Measurements from ENCODE around the gene MCC.

MCC gene

DNA sequence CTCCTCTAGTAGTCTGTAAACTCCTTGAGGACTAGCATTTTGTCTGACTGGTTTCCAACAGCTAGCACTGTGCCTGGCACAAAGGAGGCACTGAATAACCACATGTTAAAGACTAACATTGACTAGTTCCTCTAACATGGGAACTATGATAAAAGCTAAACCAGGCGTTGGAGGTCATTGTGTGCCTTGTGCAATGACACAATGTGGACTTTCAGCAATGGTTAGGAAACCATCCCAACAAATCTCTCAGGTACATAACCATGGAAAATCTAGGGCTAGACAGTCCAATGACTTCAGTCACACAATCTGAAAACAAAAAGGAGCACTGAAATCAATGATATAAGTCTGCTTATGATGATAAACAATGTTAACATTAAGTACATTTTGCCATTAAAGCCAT, 311.0 kb downstream of the MCC start:
- no peak for DNase-seq (ENCODE audit: low read depth)

DNA sequence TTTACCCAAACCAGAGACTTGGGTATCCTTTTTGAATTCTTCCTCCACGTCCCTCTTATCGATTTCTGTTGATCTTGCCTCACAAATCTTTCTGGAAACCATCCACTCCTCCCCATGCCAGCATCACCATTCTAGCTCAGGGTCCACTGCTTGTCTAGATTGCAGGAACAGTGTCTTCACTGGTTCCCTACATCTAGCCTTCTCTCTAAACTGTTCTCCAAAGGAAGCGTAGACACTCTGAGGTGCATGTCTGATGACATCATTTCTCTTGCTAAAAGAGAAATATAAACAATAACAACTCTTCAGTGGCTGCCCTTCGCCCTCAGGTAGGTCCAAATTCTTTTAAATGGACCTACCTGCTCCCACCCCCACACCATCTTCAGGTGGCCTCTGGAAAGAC, 311.5 kb downstream of the MCC start:
- no peak for DNase-seq (ENCODE audit: low read depth)

DNA sequence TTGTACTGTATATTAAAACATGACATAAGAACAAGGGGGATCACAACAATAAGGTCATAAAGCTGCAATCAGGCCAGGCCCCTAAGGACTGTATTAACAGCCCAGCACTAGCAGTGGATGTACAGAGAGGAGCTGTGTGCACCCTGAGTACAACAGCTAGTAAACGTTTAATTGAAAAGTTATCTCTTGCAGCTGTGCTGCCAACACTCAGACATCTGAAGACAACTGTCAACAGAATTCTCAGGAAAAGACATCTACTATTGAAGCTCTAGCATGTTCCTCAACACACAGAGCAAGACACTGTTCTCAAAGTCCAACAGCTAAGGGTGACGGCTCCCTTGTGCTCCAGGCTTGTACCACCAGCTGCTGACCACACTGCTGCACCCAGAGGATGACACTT, 312.1 kb downstream of the MCC start:
- no peak for DNase-seq (ENCODE audit: low read depth)

DNA sequence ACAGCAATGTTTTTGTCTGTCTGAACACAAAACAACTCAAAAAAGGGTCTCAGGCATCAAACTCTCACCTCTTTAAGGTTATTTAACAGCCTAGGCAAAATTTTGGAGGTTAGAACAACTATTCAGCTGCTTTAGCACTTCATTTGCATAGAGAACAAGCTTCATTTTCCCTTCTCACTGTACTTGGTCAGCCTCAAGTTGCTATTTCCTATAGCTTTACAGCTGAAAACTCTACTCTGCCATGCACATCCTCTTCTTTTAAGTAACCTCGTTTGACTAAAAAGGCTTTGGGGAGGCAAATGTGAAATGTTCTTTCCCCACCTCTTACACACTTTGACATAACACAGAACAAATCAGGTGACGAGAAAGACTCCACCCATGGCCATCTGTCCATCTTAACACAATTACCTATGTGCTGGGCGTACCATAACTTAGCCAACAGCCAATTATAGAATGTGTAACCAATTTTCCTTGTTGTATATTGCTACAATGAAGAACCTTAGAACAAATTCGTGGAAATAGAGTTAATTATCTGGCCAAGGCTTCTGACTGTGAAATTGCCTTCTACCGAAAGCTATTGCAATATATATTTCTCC, 315.9 kb downstream of the MCC start:
- DNase-seq (ENCODE audit: low read depth), result no peak

DNA sequence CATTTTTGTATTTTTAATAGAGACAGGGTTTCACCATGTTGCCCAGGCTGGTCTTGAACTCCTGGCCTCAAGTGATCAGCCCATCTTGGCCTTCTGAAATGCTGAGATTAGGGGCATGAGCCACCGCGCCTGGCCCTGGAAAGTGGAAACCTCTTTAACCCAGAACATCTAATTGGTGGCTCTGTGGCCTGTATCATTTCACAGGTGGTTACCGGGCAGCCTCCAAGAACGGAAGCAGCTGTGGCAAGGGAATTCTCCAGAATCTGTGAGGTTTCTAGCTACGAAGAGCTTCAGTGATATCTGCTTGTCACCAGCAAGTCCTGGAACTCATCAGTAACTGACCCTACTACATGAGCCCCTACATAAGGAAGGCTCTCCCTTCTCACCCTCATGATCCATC, 316.7 kb downstream of the MCC start:
- DNase-seq (ENCODE audit: low read depth), result no peak

DNA sequence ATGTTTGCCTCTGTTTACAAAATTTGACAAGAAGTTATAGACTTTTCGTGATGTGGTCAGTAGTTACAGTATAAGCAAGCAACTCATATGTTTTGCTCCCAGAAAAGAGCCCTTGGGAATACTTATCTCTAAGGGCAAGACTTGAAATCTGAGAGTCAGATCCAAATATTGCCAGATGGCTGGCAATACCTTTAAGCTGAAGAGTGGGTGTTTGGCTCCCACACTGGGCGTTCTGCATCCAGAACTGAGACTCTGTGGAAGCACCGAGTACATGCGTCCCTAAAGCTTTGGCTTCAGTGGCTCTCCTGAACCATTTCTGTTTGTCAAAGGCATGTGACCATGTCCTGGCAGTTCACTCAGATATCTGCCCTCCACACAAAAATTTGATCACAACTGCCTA, 317.5 kb downstream of the MCC start:
- DNase-seq (ENCODE audit: low read depth), result no peak

DNA sequence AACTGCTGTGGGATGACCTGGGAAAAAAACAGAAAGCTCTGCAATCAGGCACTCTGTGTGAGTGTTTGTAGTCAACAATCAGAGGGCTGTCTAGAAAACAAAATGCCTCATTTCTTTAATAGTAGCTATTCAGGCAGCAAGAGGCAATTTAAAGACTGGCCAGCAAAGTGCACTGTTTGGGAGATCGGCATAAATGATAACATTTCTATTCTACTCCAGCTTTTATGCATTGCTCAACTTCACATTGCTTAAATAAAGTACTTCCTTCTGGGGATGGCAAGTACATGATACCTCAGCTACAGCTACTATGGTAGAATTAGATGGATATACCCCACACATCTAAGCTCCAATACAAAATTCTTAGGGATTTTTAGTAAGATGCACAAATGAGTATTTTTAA, 318.5 kb downstream of the MCC start:
- no peak for DNase-seq (ENCODE audit: low read depth)

DNA sequence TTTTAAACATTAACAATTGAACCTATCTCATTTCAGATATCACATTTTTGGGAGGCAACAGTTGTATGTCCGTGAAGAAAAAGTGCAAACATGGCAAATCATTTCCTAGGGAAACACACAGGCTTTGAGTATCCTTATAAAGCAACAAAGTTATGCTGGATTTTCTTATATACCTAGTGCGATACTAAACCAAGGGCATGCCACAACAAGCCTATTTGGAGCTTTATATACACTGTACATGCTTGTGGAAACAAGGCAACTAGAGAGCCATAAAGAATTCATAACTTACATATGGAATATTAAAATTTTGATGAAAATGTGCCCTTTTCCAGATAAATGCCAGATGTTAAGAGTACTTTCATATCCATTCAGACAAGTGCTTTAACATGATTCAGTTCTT, 320.3 kb downstream of the MCC start:
- no peak for DNase-seq (ENCODE audit: low read depth)

DNA sequence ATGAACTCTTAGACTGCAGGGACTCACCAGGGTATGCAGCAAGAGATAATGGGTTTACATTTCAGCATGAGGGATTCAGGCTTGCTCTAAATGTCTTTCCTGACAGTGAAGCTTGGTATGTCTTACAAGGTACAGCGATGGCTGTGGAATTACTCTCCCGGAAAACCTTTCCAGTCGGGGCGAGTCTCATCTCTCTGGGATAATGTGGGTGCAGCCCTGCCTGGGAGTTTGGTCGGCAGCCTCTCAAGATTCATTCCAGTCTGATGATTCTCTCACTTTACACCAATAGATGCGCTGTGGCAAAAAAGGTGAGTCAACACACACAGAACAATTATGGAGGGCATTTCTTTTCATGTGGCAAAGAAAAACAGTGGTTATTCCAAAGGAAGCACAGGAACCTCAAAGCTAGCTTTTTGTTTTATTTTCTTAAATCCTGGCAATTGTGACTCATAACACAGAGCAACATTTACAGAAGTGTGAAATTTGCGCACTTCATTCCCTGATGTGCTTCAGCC, 321.3 kb downstream of the MCC start:
- DNase-seq (ENCODE audit: low read depth), result no peak

DNA sequence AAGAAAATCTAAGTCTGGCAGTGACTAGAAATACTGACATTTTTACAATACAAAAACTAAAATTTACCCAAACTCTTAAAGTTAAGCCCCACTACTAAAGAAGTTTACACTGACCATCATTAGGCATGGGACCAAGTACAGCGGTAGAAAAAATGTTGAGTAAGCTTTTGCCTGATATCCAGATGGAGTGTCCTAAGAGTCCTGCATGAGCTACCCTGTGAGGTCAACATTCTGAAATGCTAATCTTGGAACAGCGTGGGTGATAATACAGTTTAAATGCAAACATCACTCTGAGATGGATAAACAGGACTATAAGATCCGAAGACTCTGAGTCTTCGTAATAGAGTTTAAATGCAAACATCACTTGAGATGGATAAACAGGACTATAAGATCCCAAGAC, 322.0 kb downstream of the MCC start:
- DNase-seq (ENCODE audit: low read depth), result no peak

DNA sequence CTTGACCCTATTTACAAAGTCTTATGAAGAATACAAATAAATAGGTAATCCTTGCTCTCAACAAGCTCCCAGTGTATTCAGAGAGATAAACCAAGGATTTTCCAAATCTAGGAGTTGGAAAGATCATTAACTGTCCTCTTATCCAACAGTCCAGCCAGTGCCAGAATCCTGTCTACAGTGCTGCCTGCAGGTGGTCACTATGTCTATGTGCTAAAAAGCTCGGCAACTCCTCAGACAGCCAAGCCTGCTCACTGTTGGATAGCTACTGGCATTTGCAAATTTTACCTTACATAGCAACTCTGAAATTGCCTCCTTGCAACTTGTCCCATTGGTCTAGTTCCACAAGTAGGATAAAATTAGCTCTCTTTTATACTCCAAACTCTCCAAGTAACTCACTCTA, 324.2 kb downstream of the MCC start:
- no peak for DNase-seq (ENCODE audit: low read depth)

DNA sequence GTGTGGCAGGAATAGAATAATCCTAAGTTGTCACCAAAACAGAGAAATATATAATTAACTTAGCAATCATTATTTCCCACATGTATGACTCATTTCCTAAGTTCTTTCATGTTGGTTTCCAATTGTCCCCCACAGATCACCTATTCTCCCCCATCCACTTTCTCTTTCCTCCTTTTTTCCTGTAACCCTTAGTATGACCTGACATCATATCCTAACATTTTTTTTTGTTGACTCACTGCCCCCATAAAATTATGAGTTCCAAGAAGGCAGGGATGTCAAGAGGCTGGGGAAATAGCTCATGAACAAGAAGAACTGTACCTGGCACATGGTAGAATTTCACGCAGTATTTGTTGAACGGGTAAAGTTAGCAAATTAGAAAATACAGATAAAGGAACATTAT, 324.9 kb downstream of the MCC start:
- no peak for DNase-seq (ENCODE audit: low read depth)

DNA sequence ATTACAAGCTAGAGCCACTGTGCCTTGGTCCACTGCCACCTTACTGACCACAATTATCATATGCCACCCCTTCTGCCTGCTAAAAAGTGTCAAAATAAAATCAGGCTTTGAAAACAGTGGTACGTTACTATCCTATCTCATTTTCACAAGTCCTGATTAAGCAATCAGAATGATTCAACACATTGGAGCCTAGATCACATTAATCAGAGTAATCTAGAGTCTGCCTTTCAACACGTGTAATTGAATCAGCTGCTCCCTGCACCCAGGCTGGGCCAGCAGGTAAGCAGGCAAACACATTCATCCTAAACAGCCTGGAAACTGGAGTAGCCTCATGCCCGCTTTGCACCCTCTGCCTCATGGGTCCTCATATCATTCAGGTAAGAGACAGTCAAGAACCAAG, 325.5 kb downstream of the MCC start:
- no peak for DNase-seq (ENCODE audit: low read depth)

DNA sequence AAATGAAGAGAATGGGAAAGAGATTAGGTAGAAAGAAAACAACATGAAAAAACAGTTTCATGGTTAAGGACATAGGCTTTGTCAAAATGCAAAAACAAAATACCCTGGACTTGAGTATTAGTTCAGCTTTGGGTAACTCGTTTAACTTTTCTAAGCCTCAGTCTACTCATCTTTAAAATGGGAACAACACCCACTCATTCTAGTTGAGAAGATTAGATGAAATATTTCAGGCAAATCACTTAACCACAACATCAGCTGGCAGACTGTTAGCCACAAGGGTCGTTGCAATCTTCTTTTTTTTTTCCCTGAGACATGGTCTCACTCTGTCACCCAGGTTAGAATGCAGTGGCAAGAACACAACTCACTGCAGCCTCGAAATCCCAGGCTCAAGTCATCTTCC, 326.0 kb downstream of the MCC start:
- no peak for DNase-seq (ENCODE audit: low read depth)

DNA sequence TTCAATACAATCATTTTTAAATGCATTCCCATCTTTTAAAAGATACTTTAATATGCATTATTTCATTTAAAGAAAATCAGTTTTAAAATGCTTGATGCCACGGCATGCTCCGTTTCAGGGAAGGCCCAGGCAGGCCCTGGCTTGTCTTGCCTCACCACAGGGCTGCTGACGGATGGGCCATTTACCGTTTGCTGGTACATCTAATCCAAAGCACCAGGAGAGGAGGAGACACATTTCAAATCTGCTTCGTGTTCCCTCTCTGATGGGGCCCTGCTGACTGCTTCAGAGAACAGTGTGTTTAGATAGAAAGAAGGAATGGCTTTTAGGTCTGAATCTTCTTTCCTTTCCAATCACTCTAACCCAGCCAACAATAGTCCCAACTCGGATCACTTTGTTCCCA, 326.4 kb downstream of the MCC start:
- DNase-seq (ENCODE audit: low read depth), result no peak

DNA sequence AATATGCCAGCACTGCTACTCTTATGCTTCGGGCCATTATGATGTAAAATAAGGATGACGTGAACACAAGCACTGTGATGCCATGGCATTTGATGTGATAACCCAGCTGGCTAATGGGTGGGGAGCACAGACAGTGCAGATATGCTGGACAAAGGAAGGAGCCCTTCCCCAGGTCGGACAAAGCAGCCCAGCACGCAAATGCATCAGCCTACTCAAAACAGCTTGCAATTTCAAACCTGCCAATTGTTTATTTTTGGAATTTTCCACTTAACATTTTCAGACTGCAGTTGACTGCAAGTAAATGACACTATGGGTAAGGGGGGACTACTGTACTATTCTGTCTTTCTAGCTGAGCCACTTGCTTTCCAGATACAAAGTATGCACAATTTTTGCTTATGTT, 330.4 kb downstream of the MCC start:
- DNase-seq (ENCODE audit: low read depth), result no peak

DNA sequence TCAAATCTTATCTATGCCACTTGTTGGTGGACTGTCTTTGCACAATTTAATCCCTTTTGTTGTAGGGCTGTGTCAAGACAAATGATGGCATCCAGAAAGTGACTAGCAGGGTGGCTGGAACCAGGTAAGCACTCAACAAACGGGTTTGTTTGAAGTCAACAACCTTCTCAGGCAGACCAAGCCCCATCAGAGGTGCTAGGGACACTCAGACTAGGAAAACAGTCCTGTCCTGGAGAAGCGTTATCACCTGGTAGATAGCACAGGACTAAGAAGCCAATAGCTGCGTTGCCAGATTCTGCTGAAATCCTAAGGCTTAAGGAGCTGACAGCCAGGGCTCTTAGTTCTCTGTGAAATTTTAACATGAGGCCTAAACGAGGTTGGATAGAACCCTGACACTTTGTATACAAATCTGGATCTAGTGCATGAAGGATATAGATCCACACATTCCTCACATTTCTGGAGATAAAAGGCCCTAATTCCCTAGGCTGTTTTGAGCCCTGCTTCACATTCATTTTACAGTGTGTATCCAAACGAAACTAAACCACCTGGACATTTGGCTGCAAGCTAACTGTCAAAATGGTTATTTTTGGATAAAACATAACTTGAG, 331.9 kb downstream of the MCC start:
- no peak for DNase-seq (ENCODE audit: low read depth)

DNA sequence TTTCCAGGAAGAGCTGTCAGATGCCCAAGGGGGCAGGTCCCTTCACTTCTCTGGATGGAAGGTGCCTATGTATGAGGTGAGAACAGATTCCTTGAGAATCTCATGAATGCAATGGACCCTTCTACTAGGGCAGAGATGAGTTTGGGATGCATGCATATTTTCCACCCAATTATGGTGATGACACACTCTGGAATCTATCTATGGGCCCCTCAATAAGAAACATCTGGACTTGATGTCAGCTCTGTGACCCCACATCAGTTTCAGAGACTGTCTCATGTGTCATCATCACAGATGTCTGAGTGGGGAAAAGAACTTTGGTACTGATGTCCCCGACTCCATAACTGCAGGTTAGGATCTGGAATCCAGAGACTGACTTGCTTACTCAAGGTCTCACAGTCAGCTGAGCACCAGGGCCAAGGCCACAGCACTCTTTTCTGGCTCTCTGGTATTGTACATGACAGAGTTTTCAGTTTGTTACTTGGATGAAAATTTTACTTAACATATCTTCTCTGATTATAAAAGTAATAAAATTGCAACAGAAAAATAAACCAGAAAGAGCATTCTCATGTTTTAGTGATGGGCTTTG, 334.6 kb downstream of the MCC start:
- DNase-seq (ENCODE audit: low read depth), result no peak

DNA sequence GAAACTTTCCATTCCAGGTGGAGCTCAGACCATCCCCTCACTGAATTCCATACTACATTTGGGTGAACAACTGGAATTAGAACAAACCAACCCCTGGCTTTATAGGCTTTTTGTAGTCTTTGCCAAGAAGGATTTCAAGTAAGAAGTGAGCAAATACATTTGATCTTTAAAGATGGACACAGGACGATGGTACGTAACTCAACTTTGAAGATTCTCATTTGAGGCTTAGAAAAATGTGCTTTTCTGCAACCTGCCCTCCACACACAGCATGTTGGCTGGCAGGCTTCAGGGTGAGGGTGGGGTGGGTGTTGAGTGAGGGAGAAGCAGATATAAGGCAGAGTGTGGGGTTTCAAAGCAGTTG, 335.9 kb downstream of the MCC start:
- DNase-seq (ENCODE audit: low read depth), result no peak

DNA sequence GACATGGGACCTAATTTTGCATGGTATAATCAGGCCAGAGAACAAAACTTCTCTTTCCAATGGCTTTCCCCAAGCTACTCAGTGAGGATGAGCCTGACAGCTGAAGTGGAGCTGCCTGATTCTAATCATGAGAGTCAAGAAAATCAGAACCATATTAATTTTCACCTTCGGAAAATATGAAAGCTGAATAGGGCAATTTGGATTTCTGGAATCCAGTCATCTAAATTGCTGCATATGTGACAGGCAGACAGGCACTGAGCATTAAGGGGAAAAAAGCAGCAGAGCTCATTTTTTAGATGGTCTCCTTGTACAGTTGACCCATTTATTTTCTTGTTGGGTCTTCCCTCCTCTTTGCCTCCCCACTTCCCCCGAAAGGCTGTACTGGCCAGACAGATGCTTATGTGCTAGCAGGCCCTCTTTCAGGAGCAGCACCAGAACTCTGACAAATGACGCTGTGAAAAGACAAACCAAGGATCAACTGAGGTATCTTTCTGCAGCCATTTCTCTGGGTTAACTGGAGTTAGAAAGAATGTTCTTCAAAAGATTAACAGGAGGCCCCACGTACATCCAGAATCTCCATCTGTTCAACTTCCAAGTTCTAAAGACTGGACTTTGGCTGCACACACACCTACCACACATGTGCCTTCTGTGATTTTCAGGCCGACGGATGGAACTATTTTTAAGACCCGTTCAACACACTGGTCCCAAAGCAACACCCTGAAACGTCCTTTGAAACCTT, 336.4 kb downstream of the MCC start:
- DNase-seq (ENCODE audit: low read depth), result no peak

DNA sequence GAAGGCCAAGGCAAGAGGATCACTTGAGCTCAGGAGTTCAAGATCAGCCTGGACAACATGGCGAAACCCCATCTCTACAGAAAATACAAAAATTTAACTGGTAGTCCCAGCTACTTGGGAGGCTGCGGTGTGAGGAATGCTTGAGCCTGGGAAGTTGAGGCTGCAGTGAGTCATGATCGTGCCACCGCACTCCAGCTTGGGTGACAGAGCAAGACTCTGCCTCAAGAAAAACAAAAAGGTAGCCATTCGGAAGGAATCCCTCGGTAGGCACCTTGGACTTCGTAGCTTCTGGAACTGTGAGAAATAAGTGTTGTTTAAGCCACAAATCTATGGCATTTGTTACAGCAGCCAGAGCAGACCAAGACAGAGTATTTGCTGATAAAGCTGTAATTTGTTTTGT, 337.4 kb downstream of the MCC start:
- no peak for DNase-seq (ENCODE audit: low read depth)

DNA sequence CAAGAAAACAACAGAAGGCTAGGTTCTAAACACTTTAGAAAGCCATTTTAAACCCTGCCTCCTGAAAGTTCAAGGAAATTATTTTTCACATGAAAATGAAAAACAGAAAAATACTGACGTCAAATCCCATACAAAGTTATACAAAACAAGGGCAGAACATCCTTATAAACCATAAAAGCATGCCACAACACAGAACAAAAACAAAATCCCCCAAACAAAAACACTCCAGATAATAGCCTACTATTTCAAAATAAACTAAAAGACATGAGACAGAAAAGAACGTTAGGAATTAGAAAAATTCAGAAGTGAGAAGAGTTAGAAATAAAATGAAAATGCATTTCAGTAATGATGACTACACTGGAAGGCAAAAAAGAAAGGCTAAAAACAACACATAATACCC, 338.0 kb downstream of the MCC start:
- DNase-seq (ENCODE audit: low read depth), result no peak

DNA sequence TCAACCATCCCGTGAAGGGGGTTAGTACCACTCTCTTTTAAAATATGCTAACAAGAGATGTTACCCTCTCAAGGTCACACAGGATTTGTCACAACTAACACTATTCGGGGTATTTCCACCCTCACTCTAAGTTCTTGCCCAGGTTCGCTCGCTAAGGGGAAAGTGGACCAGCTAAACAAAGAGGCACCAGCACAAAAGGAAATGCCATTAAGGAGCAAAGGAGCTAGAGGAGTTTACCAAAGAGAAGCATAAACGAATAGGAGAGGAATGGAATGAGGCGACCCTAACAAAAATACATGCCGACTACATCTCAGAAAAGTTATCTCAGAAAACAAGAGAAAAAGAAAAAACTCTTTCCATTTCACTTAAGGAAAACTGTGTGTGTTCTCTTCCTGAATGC, 340.7 kb downstream of the MCC start:
- DNase-seq (ENCODE audit: low read depth), result no peak

Measured in stimulated activated CD8-positive, alpha-beta memory T cell treated with anti-CD3 and anti-CD28 coated beads, Interleukin-15, amount 100 ng/mL, for 1 hour (primary cell).